COLO668 (cell line): ENCODE results near the gene ZSWIM3.
"Not testable (repeated sequence)": the region's sequence is repeated elsewhere in the genome, so short reads cannot be mapped to it uniquely, and the experiment has no call there.

Experiments used
- DNase-seq: peaks from one replicate; lab custom pipeline; 2025; ENCODE audit not compliant: unreplicated experiment; lab: John Stamatoyannopoulos, UW

The ZSWIM3 gene

DNA sequence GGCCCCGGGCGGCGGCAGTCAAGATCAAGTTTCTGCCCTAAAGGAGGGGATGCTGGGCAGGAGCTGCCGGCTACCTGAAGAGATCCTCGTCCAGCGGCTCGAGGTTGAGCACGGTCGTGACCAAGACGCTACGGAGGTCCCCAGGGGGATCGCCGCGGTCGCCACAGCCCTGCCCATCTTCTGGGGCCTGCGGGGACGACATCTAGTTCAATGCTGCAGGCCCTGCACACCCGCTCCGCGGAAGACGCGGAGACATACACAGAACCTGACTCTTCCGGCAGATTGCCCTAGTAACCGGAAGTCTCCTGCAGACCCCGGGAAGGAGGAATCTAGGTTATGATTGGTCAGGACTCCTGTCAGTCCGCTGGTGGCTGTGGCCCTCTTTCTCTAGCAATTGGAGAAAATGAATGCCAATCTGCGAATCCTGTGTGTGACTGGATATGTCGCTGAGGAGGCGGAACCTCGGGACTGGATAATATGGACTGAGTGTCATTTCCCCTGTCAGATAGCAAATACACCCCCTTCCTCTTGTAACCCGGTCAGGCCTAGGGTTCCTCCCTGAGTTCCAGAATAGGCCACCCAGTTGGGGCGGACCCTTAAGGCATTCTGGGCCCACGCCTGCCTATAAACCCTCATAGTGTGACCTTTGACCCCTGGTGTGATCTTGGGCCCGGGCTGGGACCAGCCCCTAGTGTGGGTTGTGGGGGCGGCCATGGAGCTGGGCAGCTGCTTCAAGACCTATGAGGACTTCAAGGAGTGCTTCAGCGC, at the start of gene ZSWIM3, which contains the start of gene ACOT8:
Gene ZSWIM3, plus strand, starts transcription at position 501 of the 768 bp plus-strand sequence. Its CDS starts 212 bp downstream, at position 713.
Gene ACOT8, minus strand, starts transcription at position 279 of the 768 bp plus-strand sequence. Its CDS starts 77 bp downstream, at position 202.
- peak; percentile 98 for DNase-seq

- no peak for DNase-seq
Measured at GRCh38 chr20:45810191-45810970, 47.0 kb upstream of the ZSWIM3 start.

DNA sequence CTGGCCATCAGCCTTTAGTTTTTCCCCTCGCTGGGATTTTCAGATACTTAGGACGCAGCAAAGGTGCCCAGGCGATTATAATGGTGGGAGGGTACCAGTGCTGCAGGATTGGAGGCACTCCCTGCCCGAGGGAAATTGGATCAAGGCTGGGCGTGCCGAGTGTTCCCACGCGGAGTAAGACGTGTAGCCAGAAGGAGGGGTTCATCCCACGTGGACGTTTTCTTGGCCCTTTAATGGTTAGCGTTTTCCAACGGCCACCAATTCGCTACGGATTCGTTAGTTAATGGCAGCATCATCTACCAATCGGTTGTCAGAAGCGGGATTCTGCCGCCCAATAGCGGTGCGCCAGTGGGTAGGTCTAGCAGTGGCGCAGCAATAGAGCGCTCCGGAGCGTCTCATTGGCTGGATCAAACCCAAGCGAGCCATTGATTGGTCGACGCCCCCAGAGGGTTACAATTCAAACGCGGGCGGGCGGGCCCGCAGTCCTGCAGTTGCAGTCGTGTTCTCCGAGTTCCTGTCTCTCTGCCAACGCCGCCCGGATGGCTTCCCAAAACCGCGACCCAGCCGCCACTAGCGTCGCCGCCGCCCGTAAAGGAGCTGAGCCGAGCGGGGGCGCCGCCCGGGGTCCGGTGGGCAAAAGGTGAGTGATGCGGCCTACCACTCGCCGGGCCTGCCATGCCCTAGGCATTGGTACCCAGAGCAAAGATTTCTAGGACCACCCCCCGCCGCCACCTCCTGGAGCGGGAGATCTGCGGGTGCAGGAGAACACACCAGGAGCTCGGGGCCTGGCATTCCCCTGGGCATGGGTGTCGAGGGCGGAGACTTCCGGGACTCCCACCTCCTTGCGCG, 45.0 kb upstream of the ZSWIM3 start, which contains the start of gene UBE2C:
Gene UBE2C, plus strand, starts transcription at position 488 of the 849 bp plus-strand sequence. Its CDS starts 52 bp downstream, at position 540.
- peak; percentile 98 for DNase-seq

DNA sequence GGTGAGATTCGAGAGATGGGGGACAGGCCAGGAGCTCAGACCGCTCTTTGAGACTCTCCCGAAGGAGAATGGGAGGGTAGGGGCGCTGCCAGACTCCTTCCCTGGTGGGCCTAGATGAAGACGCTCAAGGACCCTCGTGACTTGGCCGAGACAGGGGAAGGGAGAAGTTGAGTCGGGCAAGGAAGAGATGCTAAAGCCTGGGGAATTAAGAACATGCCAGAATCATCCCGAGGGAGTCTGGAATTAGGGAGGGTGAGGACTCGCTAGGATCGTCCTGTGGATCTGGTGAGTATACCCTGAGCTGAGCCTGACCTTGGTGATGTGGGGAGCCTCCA, 44.4 kb upstream of the ZSWIM3 start:
- DNase-seq, result no peak

- no peak for DNase-seq
Measured at GRCh38 chr20:45813489-45813888, 43.9 kb upstream of the ZSWIM3 start.

GRCh38 chr20:45814314-45814713, 43.1 kb upstream of the ZSWIM3 start:
- no peak for DNase-seq

DNA sequence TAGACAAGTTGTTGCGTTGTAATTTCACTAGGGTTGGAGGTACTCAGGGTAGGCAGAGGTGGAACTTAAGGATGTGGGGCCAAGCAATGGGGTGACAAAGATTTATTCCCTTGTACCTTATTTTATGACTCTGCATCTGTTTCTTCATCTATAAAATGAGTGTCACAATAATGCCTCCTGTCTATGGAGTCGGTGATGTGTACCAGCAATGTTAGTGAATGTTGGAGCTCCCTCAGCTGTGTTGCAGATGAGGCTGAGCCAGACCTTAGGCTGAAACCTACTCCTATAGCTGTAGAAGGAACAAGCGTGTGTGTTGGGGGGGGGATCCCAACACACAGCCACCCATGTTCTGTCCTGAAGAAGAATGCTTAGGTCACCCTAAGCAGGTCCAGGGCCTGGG, 40.5 kb upstream of the ZSWIM3 start:
- no peak for DNase-seq

DNA sequence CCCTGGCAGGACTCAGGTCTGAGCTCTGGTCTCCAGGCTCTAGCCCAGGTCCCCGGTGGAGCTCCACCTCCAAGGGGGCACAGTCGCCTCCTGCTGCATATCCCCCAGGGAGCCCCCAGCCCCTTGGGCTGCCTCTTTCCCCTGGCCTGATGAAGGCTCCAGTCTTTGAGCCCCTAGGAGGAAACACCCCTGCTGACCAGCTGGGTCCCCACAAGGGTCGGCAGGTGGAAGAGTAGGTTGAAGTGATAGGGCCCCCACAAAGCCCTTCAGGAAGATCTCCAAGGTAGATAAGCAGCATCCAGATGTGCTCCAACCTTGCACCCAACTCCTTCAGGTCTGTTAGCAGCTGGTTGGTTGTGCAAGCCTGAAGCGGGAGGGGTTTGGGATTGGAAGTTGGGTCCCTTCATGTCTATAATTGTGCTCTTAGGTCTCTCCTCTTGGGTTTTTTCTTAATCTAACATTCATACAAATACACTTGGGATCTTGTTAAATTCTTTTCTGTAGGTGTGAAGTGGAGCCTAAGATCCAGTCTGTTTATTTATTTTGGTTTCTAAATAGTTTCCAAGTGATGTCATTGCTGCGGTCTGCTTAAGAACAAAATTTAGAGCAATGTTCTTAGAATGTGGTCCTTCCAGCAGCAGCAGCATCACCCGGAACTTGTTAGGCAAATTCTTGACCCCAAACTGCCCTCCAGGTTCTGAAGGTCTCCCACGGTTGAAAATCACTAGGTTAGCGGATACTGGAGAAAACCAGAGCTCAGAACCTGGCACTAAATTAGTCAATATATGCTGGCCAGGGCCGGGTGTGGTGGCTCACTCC, 39.8 kb upstream of the ZSWIM3 start:
- no peak for DNase-seq

- DNase-seq, result no peak
Measured at GRCh38 chr20:45818239-45818638, 39.2 kb upstream of the ZSWIM3 start.

DNA sequence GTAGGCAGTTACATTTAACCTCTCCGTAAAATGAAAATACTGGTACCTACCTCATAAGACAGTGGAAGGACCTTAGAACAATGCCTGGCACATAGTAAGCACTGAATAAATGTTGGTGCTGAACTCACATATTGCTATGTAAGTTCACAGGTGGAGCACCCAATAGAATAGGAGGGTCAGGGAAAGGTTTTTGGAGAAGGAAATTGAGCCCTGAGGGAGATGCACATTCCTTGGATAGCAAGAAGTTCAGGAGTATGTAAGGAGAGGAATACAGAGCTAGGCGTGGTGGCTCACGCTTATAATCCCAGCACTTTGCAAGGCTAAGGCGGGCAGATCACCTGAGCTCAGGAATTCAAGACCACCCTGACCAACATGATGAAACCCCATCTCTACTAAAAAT, 37.9 kb upstream of the ZSWIM3 start:
- no peak for DNase-seq

DNA sequence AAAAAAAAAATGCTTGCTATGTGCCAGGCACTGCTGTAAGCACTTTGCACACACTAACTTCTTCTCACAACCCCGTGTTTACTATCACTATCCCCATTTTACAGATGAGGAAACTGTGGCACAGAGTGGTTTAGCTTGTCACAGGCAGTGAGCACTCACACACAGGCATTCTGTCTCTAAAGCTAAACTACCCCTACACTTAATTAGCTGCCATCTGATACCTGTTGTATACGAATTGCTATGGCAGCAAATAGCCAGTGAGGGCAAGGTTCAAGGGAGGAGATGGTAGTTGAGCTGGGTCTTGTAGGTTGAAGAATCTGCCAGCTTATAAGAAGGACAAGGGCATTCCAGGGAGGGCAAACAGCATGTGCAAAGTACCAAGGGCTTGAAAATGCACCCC, 35.5 kb upstream of the ZSWIM3 start:
- peak; percentile 28 for DNase-seq

DNA sequence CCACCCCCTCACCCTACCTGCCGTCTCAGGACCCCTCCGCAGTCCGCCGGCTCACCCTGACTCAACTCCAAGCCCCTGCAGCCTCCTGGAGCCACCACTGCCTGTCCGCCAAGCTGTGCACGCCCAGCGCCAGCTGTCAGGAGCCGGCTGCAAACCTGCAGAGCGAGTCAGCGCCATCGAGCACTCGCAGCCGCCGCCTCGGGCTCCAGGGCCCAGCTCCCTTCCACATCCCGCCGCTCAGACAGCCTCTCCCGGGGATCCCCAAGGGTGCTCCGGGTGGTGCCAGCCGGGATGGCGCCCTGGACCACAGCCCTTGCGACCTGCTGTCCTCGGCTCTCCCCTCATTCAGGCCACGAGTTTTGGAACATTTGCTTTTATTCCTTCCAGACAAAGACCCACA, 34.6 kb upstream of the ZSWIM3 start:
- DNase-seq, result peak; percentile 88

- DNase-seq, result peak; percentile 86
Measured at GRCh38 chr20:45823949-45824835, 33.2 kb upstream of the ZSWIM3 start.

- no peak for DNase-seq
Measured at GRCh38 chr20:45826381-45827019, 30.9 kb upstream of the ZSWIM3 start.

DNA sequence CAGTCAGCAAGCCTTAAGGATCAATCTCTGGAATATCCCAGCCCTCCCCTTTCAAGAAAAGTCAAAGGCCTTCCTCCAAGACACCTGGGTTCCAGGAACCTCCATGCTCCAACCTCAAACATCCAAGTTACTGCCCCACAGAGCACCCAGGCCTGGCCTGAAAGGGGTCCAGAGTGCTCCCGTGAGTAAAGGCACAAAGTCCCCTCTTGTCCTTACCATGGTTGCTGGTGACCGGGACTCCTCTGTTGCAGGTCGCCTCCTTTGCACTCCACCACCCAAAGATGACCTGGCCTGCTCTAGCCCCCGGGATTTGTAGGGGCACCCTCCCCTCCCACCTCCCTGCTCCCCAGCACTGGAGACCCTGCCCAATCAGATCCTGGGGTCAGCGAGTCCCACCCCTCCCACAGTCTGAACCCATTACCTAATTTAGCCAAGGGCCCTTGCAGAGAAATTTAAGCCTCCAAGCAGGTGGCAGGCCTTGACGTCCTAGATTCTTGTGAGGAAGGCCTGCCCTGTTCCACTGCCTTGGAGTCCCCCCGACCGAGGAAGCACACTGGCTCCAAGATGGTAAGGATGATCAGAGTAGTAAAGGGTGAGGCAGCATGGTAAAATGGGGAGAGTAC, 30.3 kb upstream of the ZSWIM3 start, which contains the start of gene TNNC2:
Gene TNNC2, minus strand, starts transcription at position 283 of the 623 bp plus-strand sequence. Its CDS starts 64 bp downstream, at position 219.
- no peak for DNase-seq

GRCh38 chr20:45827712-45828111, 29.7 kb upstream of the ZSWIM3 start:
- DNase-seq, result no peak

DNA sequence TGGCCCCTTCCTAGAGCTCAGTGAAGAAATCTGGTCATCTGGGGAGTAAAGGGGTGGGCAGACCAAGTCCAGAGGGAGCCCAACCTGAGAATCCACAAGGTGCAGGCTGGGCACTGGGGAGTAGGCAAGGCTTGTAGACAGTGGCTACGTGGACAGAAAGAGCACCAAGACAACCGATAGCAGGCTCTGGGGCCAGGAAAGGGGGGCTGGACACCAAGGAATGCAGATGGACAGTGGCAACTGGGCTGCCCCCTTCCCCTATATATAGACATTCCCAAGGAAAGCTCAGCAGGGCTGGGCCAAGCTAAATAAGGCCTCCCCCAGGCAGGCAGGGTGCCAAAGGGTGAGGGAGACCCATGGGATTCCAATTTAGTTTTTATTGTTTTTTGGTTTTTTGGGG, 28.8 kb upstream of the ZSWIM3 start:
- DNase-seq, result no peak

GRCh38 chr20:45829673-45830106, 27.7 kb upstream of the ZSWIM3 start:
- DNase-seq, result not testable (repeated sequence)
